OCI-LY1 (cell line): ENCODE results near the gene CCDC192.

ENCODE experiments used
- CTCF ChIP-seq: fragments of 200-600 bp; sonication (generic), shearing (Covaris generic); IDR thresholded peaks from 2 replicates; pipeline ENCODE4 v1.5.1; 2017; ENCODE audit warnings: mild to moderate bottlenecking, antibody characterized with exemption, low read length, moderate library complexity, mixed read lengths
- EZH2 ChIP-seq: fragments of 200-600 bp; sonication (generic), shearing (Covaris generic); IDR thresholded peaks from 2 replicates; pipeline ENCODE4 v1.8.0; 2017; ENCODE audit warnings: borderline replicate concordance, mixed run types, mild to moderate bottlenecking, antibody characterized with exemption, low read length, moderate library complexity, mixed read lengths

GRCh38 chr5:127851964-127852363 lies 148.8 kb downstream of the CCDC192 start:
- no peak for TF ChIP-seq CTCF
- TF ChIP-seq EZH2: no peak
